GM19099 (cell line): ENCODE results near the gene SGCA.

Experiments
- POLR2A ChIP-seq: IDR thresholded peaks from 3 replicates; pipeline ENCODE4 v1.6.1; 2011; ENCODE audit warnings: low read depth; ENCODE audit not compliant: insufficient read length; ENCODE audit errors: extremely low read depth

Gene SGCA

DNA sequence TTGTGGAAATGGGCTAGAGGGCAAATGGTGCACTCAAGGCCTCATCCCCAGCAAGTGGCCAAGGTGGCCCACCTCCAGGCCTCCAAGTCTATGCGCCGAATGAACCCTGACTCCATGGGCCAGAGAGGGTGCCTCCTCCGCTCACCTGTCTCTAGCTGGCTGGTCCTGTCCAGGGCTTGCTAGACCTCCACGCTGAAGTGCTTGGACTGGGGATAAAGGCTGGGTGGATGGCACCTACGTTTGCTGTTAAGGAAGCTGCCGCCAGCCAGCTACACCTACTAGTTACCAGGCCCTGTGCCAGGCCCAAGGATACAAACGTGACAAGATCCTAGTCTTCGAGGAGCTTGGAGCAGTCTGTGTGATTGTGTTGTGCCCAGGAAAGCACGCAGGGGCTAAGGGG, 739 bp upstream of the SGCA start:
- TF ChIP-seq POLR2A: no peak

GRCh38 chr17:50165466-50165865, 339 bp upstream of the SGCA start:
- no peak for TF ChIP-seq POLR2A

GRCh38 chr17:50166518-50167181, 845 bp downstream of the SGCA start:
- no peak for TF ChIP-seq POLR2A

DNA sequence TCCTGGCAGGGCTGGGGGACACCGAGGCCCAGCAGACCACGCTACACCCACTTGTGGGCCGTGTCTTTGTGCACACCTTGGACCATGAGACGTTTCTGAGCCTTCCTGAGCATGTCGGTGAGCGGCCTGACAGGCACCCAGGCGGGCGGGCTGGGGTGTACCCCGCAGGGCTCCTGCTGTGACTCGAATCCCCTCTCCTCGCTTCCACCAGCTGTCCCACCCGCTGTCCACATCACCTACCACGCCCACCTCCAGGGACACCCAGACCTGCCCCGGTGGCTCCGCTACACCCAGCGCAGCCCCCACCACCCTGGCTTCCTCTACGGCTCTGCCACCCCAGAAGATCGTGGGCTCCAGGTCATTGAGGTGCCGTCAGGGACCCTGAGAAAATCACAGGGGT, 1.6 kb downstream of the SGCA start:
- no peak for TF ChIP-seq POLR2A

GRCh38 chr17:50168319-50168718, 2.5 kb downstream of the SGCA start:
- no peak for TF ChIP-seq POLR2A

- TF ChIP-seq POLR2A: no peak
Observed at GRCh38 chr17:50169121-50169764, 3.4 kb downstream of the SGCA start.

GRCh38 chr17:50169881-50170459, 4.2 kb downstream of the SGCA start:
- no peak for TF ChIP-seq POLR2A

DNA sequence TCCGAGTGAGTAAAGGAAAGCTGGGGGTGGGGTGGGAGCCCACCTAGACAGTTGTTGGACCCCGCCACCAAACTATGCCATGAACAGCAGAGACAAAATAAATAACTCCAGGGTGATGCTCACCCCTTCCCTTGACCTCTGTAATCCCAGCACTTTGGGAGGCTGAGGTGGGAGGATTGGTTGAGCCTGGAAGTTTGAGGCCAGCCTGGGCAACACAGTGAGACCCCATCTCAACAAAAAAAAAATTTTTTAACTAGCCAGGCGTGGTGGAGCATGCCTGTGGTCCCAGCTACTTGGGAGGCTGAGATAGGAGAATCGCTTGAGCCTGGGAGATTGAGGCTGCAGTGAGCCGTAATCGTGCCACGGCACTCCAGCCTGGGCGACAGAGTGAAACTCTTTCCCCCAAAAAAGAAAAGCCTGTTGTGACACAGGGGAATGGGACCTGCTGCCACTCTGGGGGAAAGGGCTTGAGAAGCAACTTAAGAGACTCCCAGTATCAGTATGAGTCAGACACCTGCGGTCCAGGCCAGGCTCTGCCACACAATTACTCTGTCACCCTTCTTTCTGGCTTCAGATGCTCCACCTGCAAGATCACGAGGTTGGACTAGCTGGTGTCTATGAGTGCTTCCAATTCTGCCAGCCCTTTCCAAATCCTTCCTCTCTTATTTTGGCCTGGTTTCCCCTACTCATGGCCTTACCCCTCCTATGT, 5.0 kb downstream of the SGCA start:
- TF ChIP-seq POLR2A: no peak

GRCh38 chr17:50171371-50172071, 5.7 kb downstream of the SGCA start:
- TF ChIP-seq POLR2A: no peak

- no peak for TF ChIP-seq POLR2A
Observed at GRCh38 chr17:50172130-50172529, 6.3 kb downstream of the SGCA start.

- no peak for TF ChIP-seq POLR2A
Observed at GRCh38 chr17:50172936-50173334, 7.1 kb downstream of the SGCA start.

DNA sequence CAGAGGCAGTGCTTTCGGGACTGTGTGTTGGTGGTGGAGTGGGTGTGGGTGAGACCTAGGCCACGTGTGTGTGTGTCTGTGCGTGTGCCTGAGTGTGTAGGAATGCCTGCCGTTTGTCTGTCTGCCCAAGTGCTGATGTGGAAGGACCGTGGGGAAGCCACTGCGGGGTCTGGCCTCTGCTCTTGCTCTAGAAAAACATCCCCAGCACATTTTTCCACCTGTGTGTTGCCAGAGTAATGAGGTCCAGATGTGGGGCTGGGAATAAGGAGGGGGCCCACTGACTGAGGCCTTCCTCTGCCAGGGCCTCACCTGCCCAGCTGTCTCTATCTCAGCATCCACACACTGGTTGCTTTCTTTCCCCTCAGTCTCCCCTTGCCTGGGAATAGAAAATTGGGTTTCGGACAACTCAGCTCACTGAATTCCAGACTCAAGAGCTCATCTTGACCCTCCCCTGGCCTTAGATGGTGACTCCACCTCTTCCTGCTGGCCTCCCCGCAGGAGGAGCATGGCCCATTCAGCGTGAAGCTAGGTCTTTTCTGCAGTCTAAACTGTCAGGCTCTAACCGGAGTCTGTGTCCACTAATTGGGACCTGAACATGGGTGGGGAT, 7.6 kb downstream of the SGCA start:
- no peak for TF ChIP-seq POLR2A

- no peak for TF ChIP-seq POLR2A
Observed at GRCh38 chr17:50174444-50174843, 8.6 kb downstream of the SGCA start.

- no peak for TF ChIP-seq POLR2A
Observed at GRCh38 chr17:50175035-50175807, 9.4 kb downstream of the SGCA start.

GRCh38 chr17:50176559-50177357, 11.0 kb downstream of the SGCA start:
- no peak for TF ChIP-seq POLR2A
